GM19239 (cell line): Measurements from ENCODE around the gene GIMAP2.
"Not testable (repeated sequence)": the region's sequence is repeated elsewhere in the genome, so short reads cannot be mapped to it uniquely, and the experiment has no call there.

Experiments used
- DNase-seq: peaks from one replicate; pipeline ENCODE4 v3.0.0; 2011; ENCODE audit warnings: low spot score; ENCODE audit not compliant: insufficient read length
- FAIRE-seq: peaks from 2 replicates; lab custom pipeline; 2011; peaks lifted over from hg19 to GRCh38; lab: Jason Lieb, UNC

GIMAP2 gene

DNA sequence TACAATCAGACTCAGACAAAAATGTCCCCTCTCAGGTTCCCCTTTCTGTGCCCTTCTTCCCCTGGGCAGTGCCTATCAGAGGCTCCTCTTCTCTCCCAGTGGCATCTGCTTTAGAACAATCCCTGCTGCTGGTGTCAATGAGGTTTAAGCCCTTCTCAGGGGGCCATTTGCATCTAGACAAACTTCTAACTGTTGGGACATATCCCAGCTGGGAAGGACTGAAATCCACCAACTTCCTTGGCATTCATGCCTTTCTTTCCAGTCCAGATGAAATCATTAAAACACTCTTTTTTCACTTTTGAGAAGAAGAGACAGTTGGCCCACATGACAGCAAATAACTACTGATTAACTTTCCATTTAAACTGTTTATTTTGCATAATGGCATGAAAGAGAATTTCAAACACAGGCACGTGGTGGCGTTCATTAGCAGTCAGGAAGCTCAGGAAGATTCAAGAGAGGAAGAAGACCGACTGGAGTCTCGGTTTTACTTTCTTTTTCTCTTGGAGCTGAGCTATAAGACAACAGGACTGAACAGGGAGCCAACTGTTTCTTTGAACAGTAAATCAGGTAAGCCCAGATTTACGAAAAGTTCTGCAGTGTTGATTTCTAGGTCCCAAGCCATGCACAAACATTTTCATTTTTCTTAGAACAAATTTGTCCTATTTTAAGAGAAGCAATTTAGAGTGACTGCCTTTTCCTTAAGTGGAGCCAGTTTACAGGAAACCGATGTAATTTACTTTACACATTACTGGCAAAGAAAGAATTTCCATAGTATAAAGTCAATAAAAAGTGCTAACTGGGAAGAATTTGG, at the start of gene GIMAP2:
GIMAP2 (plus strand) TSS at position 488 of the 811 bp plus-strand sequence. CDS start 1,354 bp downstream, outside the sequence.
- DNase-seq (peak; percentile 59), FAIRE-seq (peak; percentile 95)

DNA sequence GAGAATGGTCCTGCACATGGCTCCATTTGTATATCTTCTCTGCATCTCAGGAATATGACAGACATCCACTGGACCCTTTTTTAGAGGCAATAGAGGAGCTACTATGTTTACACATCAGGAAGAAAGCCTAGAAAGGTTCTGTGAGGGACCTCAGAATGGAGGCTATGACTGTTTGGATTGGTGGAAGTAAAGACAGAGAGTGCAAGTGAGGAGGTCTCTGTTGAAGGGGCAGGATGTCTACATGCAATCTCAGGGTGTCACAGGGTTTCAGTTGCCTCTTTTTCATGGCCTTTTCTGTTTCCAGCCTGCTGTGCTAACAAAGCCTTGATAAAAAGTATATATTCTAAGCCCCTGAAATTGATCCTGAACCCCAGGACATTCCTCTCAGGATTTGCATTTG, 43.7 kb upstream of the GIMAP2 start:
- DNase-seq (no peak), FAIRE-seq (no peak)

DNA sequence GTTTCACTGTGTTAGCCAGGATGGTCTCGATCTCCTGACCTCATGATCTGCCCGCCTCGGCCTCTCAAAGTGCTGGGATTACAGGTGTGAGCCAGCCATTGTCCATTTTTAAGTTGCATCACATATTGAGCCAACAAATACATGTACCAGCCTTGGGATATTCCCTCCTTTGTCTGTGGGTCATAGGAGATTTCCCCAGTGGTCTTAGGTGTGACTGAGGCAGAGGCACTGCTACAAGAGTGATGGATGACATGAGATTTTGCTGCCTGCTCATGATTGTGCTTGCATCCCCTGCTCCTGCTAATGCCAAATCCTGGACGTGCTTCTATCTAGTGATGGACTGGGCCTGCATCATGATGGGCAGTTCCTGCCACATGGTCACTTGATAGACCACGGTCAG, 42.6 kb upstream of the GIMAP2 start:
- DNase-seq (no peak), FAIRE-seq (no peak)

DNA sequence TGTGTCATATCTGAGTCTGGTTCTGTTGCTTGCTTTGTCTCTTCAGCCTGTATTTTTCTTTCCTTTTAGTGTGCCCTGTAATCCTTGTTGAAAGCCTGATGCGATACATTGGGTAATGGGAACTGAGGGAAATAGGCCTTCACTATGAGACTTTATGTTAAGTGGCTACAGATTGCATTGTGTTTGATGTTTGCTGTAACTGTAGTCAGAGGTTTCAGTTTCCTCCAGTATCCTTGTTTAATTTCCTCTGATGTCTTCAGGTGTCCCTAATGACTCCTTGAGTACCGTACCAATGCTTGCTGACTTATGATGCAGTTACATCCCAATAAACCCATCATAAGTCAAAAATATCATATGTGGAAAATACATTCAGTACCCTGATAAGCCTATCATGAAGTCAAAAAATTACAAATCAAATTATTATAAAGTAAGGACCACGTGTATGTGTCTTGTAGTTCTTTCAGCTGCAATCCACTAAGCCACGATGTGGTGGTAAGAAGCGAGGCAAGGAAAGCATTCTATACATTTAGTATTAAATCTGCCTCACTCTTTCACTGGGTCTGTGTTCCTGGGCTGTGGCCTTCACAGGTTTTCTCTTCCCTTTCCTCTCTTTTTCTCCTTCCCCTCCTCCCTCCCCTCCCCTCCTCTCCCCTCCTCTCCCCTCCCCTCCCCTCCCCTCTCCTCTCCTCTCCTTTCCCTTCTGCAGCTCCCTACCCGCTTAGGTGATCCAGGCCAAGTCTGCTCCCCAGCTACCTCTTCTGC, 40.1 kb upstream of the GIMAP2 start:
- FAIRE-seq, result peak; percentile 14
- DNase-seq, result no peak

DNA sequence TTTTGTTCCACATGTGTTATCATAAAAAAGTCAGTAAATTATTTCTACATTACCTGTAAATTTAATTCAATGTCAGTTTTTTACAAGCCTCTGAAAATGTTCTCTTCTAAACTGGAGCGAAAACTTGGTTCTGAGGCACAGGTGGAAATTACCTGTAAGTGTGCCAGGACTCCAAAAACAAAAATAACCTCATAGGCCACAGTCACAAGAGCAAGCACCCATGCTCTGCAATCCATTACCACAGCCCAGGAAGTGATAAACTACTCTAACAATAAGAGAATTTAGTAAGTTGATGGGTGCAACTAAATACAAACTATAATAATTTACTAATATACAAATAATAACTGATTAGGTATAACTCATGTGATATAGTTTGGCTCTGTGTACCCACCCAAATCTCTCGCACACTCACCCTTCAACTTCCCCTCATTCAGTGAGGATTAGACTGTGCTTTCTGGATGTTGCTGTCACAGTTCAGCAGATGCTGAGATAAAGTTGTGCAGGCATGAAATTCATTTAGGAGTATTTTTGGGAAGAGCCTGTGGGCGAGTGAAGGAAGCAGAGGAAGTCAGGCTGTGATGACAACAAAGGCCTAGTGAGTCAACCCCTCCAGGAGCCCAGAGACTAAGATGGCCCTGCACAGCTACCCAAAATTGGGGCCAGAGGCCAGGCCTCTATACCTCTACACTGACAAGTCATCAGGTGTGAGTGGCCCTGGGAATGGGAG, 37.0 kb upstream of the GIMAP2 start:
- FAIRE-seq (no peak), DNase-seq (no peak)

DNA sequence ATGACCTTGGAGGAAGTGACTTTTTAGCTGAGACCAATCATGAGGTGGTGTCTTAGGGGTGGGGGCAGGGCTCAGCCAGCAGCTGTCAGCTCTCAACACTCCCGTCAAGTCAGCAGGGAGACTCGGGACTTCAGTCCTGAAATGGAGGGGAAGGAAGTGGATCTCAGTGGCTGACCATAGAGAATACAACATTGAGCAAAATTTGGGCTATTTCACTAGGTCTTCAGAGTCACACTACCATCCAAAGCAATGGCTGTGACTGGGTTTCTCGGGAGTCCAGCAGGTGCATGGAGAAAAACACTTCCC, 36.5 kb upstream of the GIMAP2 start:
- DNase-seq (no peak), FAIRE-seq (no peak)

DNA sequence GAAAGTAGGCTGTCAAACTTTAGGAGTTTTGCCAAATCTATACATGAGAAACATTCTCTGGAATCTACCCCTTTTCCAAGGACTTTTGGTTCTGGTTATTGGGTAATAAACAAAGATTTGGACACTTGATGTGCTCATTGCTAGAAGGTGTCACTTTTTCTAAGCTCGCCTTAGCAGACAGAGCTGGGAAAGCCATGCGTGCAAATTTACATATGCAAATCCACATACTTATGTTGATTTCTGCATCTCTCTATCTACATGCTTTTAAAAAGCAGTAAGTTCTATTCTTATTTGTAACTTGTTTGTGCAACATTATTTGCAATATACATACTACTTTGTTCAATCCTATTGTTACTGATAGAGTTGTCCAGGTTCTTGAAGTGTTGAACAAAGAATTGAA, 30.8 kb upstream of the GIMAP2 start:
- FAIRE-seq (no peak), DNase-seq (no peak)

DNA sequence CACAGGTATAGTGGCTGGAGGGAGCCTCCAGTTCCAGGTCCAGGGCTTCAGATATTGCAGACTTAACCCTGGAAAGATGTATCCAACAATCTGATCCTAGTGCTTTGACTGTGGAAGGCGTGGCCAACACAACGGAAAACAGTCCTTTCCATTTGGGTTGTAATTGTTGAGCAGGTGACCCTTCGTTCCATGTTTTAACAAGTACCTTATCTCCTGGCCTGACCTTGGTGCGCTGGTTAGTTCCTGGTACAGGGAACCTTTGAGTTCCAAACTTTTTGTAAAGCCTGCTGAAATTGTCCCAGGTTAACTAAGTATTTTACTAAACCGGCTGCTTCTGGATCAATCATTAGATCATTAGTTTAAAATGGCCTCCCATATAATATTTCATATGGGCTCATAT, 29.5 kb upstream of the GIMAP2 start:
- no peak for FAIRE-seq
- DNase-seq, result no peak

DNA sequence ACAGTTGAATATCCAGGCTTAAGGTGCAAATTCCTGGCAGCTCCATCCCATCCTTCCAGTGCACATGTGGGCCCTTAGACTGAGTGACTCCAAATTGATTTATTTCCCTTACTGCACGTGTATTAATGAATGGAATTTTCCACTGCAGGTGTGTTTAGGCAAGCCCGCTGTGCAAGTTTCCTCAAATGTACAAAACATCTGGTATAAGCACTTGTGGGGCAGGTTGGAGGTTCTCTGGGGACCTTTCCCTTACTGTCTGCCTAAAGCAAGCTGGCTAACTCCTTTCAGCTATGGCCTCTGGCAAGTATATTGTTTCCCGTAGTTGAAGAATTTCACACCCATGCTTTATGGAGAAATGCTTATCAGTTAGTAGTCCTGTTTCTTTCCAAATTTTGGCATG, 28.0 kb upstream of the GIMAP2 start:
- FAIRE-seq (no peak), DNase-seq (no peak)

DNA sequence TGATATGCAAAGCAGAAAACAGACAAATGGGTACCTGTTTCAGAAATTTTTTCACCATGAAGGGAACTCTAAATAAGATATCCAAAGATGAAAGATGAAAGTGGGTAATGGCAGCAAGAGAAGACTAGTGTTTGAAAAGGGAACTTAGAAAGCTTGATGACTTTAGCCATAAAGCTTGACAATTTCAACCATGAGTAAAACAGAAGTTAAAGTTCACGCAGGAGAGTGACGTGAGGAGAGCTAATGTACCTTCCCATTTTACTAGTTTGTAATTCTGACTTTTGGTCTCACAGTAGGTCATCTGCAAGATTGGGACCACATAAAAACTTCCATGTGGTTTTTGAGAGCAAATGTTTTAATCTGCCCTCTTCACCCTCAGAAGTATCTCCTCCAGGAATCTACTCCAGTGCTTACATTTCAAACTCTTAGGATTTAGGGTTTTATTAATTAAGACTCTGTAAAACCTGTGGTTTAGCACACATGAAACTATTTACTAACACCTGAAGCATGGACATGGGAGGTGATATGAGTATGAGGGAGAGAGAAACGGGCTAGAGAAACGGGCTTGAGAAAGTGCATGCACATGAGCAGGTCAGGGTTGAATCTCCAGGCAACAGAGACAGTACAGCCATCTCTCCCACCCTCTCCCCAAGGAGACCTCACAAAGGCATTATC, 24.4 kb upstream of the GIMAP2 start:
- FAIRE-seq (no peak), DNase-seq (no peak)

DNA sequence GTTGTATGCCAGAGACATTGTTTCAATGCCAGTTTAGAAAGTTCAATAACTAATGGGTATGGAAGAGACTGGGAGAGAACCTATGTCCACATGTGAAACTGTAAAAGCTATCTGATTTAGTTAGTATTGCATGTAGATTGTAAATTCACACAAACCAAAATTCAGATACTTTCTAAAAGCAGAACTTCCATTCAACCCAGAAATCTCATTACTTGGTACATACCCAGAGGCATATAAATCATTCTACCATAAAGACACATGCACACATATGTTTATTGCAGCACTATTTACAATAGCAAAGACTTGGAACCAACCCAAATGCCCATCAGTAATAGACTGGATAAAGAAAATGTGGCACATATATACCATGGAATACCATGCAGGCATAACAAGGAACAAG, 22.7 kb upstream of the GIMAP2 start:
- not testable (repeated sequence) for FAIRE-seq

DNA sequence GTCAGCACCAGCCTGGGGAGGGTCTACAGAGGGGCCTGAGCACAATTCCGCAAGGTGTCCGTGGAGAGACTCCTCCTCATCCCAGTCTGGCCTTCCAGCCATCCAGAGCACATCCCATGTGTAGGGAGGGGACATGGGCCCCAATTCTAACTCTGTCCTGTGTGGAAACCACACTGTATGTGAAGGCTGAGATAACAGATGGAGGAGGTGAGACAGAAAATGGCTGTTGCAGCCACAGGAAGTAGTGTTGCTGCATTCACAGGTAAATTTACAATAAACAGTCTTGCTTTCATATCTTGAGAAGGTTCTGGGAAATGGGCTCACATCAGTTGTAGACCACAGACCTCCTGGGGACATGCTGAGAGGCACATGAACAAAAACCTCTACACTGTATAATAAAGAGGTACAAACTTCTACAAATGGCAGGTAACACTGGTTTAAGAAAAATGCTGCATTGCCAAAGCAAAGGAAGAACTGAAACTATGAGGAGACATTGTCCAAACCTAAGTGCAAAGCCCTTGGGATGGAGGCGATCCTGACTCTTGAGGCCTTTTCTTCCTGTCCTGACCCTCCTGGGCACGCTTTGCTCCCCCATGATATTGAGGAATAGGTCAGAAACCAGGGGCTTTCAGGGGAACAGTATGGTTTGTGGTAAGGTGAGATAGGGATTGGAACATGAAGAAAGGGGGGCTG, 21.6 kb upstream of the GIMAP2 start:
- DNase-seq (no peak), FAIRE-seq (peak; percentile 88)

More for the DNA sequence above, 22.7 kb upstream of the GIMAP2 start:
- not testable (repeated sequence) for DNase-seq

DNA sequence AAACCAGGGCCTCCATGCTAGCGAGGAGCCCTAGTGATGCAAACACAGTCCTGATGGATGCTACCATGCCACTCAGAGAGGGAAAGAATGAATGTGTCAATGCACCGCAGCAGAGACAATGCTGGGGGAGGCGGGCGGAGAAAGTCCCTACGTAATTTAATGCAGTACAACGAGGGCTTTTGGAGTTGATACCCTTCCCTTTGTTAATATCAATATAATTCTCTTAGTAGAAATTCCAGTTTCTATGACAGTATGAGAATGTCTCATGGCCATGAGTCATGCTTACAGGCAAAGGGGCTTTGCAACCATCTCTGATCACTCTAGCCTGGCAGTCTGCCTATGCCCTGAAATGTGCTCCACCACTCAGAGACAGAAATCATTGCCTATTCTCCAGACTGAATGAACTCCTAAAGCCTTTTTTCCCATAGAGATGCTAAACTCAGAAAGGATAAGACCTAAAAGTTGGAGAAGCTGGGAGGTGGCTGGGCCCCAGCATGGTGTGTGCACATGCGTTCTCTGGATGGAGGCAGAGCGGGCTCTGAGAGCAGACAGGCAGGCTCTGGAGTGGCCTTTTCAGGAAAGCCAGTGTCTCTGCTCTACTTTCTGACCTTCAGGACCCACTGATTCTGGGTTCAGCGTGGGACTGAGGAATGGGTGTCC, 20.3 kb upstream of the GIMAP2 start:
- DNase-seq, result no peak
- FAIRE-seq, result no peak

DNA sequence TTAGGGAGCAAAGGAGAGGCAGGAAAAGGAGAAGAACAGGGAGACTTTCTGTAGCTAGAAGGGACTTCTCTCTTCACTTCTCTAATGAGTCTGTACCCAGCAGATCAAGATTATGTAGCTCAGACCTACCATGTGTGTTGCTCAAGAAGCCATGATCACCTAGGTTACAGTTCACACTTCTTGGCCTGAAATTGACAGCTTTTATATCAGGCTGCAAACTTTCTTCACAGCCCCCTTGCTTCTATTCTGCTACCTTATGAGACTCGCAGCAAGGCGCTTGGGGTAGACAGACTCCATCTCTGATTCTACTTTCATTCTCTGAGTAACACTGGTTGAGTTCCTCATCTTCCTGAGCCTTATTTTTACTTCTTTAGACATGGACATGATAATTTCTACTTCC, 19.6 kb upstream of the GIMAP2 start:
- FAIRE-seq, result no peak
- DNase-seq, result no peak

DNA sequence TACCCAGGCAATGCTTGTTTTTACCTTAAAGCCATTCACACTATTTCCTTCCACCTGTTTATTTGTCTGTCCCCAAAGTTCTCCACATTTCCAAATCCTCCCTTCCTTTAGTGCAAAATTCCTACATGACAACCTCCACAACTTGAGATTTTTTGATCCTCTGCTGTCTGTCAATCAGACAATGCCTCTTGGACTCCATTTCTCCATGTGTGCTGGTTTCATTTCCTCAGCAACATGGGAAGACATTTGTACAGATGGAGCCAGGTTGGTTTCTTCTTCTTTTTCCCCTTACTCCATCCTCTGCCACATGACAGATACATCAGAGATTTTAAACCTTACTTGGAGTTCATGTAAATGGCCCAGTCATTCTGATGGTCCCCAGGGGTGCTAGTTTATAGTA, 19.1 kb upstream of the GIMAP2 start:
- DNase-seq (no peak), FAIRE-seq (peak; percentile 68)

DNA sequence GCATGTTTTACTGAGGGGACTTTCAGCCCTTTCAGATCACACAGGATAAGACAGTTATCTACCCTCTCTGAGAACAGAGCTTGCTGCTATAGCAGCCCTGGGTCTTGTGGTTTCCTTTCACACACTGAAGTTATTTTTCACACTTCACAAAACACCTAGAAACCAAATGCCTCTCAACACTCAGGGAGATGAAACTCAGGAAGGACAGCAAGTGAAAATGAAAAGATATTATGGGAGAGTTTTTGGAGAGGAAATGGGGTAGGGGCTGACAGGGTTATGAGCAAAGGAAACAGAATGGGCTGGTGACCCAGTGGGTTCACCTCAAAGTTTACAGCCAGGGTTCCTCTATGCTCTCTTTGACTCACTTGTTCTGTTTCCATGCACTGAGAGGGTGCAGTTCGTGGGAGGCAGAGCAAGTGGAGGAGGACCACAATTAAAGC, 17.0 kb upstream of the GIMAP2 start:
- peak; percentile 48 for DNase-seq
- peak; percentile 99 for FAIRE-seq

DNA sequence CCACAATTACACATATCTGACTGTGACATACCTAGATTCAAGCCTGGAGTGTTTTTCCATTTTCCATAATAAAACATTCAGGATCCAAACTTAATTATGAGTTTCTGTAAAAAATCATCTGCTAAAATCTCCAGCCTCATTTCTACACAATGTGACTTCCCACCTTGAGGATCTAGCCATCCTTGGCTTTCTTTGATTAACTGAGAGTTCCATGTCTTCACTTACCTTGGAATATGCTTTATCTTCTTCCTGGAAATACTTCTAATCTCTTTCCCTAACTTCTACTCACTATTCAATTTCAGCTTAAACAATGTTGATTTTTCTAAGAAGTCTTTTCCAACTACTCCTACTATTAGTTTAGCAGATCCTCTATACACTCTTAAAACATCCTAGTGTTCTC, 16.5 kb upstream of the GIMAP2 start:
- no peak for FAIRE-seq
- no peak for DNase-seq

DNA sequence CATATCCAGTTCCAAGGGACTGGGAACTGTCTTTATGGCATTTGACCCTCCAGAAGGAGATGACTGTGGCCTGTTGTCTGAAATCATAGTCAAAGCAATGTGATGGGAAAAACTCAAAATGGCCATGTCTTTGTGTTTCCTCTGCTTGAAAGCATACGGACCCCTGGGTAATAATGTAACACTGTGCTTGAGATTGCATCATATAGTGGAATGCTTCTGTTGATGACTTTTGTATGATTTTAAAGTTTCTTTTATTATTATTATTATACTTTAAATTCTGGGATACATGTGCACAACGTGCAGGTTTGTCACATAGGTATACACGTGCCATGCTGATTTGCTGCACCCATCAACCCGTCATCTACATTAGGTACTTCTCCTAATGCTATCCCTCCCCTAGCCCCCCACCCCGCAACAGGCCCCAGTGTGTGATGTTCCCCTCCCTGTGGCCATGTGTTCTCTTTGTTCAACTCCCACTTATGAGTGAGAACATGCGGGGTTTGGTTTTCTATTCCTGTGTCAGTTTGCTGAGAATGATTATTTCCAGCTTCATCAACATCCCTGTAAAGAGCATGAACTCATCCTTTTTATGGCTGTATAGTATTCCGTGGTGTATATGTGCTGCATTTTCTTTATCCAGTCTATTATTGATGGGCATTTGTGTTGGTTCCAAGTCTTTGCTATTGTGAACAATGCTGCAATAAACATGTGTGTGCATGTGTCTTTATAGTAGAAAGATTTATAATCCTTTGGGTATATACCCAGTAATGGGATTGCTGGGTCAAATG, 13.5 kb upstream of the GIMAP2 start:
- not testable (repeated sequence) for DNase-seq, FAIRE-seq

DNA sequence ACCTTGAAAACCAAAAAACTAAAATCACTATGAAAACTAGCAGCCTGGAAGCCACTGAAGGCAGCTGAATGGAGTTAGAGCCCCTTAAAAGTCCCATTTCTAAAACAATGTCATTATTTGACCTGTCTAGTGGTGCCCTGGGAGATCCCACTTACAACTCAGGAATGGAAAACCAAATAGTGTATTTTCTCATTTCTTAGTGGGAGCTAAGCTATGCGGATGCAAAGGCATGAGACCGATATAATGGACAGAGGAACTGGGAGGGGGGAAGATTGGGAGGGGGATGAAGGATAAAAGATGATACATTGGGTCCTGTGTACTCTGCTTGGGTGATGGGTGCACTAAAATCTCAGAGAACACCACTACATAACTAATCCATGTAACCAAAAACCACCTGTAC, 9.8 kb upstream of the GIMAP2 start:
- FAIRE-seq, result no peak
- DNase-seq, result no peak
